GM20000 (cell line): ENCODE measurements around the gene TTC5.
A peak's percentile ranks its signal among the peaks of the same experiment; 100 is the strongest.

Source experiments
- DNase-seq: peaks from one replicate; pipeline ENCODE4 v3.0.0; 2012; ENCODE audit warnings: low spot score
- CTCF ChIP-seq: IDR thresholded peaks from 2 replicates; pipeline ENCODE4 v1.5.1; 2012; ENCODE audit warnings: mild to moderate bottlenecking, control low read depth; ENCODE audit errors: extremely low read depth, missing control alignments

Gene TTC5

GRCh38 chr14:20331053-20331613, 25.4 kb upstream of the TTC5 start:
- no peak for DNase-seq
- TF ChIP-seq CTCF: no peak

GRCh38 chr14:20329355-20329754, 23.6 kb upstream of the TTC5 start:
- TF ChIP-seq CTCF: no peak
- no peak for DNase-seq

GRCh38 chr14:20328705-20329104, 23.0 kb upstream of the TTC5 start:
- no peak for TF ChIP-seq CTCF
- no peak for DNase-seq

- peak; percentile 54 for DNase-seq
- peak; percentile 38 for TF ChIP-seq CTCF
Observed at GRCh38 chr14:20327005-20327869, 21.5 kb upstream of the TTC5 start.

GRCh38 chr14:20317720-20318119, 12.0 kb upstream of the TTC5 start:
- TF ChIP-seq CTCF: no peak
- no peak for DNase-seq

GRCh38 chr14:20314026-20314425, 8.3 kb upstream of the TTC5 start:
- DNase-seq: no peak
- TF ChIP-seq CTCF: no peak

GRCh38 chr14:20306079-20306423, 300 bp upstream of the TTC5 start:
- TF ChIP-seq CTCF: no peak
- peak; percentile 9 for DNase-seq
